Left ventricle myocardium inferior (tissue), 1 donor: ENCODE data around the gene APOC4. TPM values are rescaled to one million over a fixed set of nuclear protein-coding genes. Genes with fewer than 3 reads are reported as not detected.

ENCODE experiments used
- DNase-seq: peaks from one replicate; pipeline ENCODE4 v3.0.0-alpha.2; 2020
- H3K27ac ChIP-seq: fragments of 200-600 bp; replicated peaks from 2 replicates; pipeline ENCODE4 v1.8.0; 2021
- H3K27me3 ChIP-seq: fragments of 200-600 bp; 2 replicates; pipeline ENCODE4 v1.8.0; 2021; ENCODE audit warnings: low read depth
- H3K36me3 ChIP-seq: fragments of 200-600 bp; 2 replicates; pipeline ENCODE4 v1.8.0; 2021
- H3K4me1 ChIP-seq: fragments of 200-600 bp; 2 replicates; pipeline ENCODE4 v1.8.0; 2021
- H3K4me3 ChIP-seq: fragments of 200-600 bp; 2 replicates; pipeline ENCODE4 v1.8.0; 2021; ENCODE audit warnings: mild to moderate bottlenecking, moderate library complexity
- H3K9me3 ChIP-seq: fragments of 200-600 bp; replicated peaks from 2 replicates; pipeline ENCODE4 v1.8.0; 2021
- intact Hi-C: fragments of 100-400 bp; cut with micrococcal nuclease; formaldehyde crosslinking; loops from one replicate; pipeline ENCODE4 v1.11.0; 2022
- total RNA-seq: library from RNA; stranded (reverse); fragmentation: NEBNext Ultra II Directional; extraction: Animal tissue kit (Norgen Biotek cat#: 25700); gene quantifications from one replicate; pipeline ENCODE4 v1.2.1, GENCODE V29; 2021
- TF ChIP-seq, protein P1 (sequence below): fragments of 200-600 bp; IDR thresholded peaks from 2 replicates; pipeline ENCODE4 v1.8.0; 2021; ENCODE audit warnings: antibody characterized with exemption, mild to moderate bottlenecking, borderline replicate concordance
- donor health status: DM: no; HTN: yes; CAD: no; lungs with severe emphysema.

APOC4 gene
- total RNA-seq, 1 donor from 2014 or later = not detected

DNA sequence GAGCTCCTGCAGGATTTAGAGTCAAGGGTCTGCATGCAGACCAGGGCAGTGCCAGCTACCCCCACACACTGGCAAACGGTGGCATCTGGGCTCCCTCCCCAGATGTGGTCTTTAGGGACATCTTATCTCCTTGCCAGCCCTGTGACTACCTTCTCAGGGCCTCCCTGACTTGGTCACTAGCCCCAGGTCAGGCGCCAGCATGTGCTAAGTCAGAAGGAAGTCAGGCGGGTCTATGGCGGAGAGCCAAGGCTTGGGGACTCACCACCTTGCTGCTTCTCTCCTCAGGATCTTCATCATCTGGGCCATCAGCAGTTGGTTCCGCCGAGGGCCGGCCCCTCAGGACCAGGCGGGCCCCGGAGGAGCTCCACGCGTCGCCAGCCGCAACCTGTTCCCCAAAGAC is 30.8 kb downstream of the APOC4 start:
- no peak overlapping the region for H3K4me3 ChIP-seq
- H3K27me3 ChIP-seq = no peaks in the 10 kb centered on the region
- TF ChIP-seq, protein P1, sequence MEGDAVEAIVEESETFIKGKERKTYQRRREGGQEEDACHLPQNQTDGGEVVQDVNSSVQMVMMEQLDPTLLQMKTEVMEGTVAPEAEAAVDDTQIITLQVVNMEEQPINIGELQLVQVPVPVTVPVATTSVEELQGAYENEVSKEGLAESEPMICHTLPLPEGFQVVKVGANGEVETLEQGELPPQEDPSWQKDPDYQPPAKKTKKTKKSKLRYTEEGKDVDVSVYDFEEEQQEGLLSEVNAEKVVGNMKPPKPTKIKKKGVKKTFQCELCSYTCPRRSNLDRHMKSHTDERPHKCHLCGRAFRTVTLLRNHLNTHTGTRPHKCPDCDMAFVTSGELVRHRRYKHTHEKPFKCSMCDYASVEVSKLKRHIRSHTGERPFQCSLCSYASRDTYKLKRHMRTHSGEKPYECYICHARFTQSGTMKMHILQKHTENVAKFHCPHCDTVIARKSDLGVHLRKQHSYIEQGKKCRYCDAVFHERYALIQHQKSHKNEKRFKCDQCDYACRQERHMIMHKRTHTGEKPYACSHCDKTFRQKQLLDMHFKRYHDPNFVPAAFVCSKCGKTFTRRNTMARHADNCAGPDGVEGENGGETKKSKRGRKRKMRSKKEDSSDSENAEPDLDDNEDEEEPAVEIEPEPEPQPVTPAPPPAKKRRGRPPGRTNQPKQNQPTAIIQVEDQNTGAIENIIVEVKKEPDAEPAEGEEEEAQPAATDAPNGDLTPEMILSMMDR = no peak
- no peak for DNase-seq
- intact Hi-C loops = no loop called here
- peaks cover 70% of the 10 kb centered on the region for H3K36me3 ChIP-seq
- no peak overlapping the region for H3K27ac ChIP-seq
- no peaks in the 10 kb centered on the region for H3K9me3 ChIP-seq
- no peaks in the 10 kb centered on the region for H3K4me1 ChIP-seq

DNA sequence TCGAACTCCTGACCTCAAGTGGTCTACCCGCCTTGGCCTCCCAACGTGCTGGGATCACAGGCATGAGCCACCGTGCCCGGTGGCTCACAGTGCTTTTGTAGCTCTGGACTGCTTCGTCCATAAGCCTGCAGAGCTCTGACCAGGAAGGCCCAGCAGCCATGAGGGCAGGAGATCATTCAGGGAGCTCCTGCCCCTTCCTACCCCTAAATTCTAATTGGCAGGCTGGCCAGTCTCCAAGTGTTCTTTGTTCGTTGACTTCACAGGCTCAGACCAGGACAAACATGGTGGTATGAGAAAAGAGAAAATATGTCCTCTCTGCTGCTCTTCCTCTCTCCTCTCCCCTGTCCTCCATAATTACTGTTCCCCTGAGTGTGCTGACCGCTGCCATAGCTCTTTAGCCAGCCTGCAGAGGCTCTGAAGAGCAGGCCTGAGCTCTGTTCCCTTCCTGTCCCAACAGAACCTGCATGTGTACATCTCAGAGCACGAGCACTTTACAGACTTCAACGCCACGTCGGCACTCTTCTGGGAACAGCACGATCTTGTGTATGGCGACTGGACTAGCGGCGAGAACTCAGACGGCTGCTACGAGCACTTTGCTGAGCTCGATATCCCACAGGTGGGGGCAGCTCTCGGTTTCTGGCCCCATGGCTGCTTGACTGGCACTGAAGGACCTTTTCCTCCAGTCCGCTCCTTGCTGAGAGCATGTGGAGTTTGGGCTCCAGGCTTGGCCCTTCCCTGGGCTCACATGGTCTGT is 32.1 kb downstream of the APOC4 start:
- no peaks in the 10 kb centered on the region for H3K4me1 ChIP-seq
- H3K27ac ChIP-seq = no peak overlapping the region
- DNase-seq = no peak
- peaks cover 70% of the 10 kb centered on the region for H3K36me3 ChIP-seq
- H3K9me3 ChIP-seq = no peaks in the 10 kb centered on the region
- intact Hi-C loops = no loop called here
- TF ChIP-seq, protein P1 = no peak
- H3K4me3 ChIP-seq = no peak overlapping the region
- no peaks in the 10 kb centered on the region for H3K27me3 ChIP-seq

DNA sequence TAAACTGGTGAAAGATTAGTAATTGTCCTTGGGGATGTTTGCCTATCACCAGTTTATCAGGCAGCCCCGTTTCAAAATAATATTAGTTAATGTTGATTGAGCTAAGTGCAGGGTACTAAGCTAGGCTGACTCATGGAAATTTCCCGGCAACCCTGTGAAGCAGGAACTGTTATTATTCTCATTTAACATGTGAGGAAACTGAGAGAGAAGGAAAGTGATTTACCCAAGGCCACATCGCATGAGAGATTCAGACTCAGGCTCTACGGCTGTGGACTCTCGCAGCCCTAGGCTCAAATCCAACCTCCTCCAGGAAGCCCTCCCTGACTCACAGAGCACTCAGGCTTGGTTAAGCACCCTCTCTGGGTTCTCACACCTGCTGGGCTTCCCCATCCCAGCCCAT is 32.8 kb downstream of the APOC4 start:
- Histone ChIP-seq H3K27ac (no peak overlapping the region), H3K4me3 (no peak overlapping the region), H3K27me3 (no peaks in the 10 kb centered on the region), H3K36me3 (peaks cover 73% of the 10 kb centered on the region), H3K4me1 (no peaks in the 10 kb centered on the region), H3K9me3 (no peaks in the 10 kb centered on the region)
- TF ChIP-seq, protein P1 = no peak
- no peak for DNase-seq
- intact Hi-C loops = no loop called here

DNA sequence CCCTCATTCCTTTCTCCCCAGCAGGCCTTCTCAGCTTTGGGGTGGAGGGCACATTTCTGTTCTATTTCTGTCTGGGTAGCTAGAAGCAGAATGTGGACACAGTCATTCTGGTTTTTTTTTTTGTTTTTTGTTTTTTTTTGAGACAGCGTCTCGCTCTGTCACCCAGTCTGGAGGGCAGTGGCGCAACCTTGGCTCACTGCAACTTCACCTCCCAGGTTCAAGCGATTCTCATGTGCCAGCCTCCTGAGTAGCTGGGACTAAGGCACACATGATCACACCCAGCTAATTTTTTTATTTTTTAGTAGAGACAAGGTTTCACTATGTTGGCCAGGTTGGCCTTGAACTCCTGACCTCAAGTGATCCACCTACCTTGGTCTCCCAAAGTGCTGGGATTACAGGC is 33.4 kb downstream of the APOC4 start:
- H3K27ac ChIP-seq = no peak overlapping the region
- H3K36me3 ChIP-seq = peaks cover 79% of the 10 kb centered on the region
- intact Hi-C loops = no loop called here
- TF ChIP-seq, protein P1 = no peak
- H3K4me1 ChIP-seq = no peaks in the 10 kb centered on the region
- H3K9me3 ChIP-seq = no peaks in the 10 kb centered on the region
- no peak overlapping the region for H3K4me3 ChIP-seq
- H3K27me3 ChIP-seq = no peaks in the 10 kb centered on the region
- DNase-seq = no peak

DNA sequence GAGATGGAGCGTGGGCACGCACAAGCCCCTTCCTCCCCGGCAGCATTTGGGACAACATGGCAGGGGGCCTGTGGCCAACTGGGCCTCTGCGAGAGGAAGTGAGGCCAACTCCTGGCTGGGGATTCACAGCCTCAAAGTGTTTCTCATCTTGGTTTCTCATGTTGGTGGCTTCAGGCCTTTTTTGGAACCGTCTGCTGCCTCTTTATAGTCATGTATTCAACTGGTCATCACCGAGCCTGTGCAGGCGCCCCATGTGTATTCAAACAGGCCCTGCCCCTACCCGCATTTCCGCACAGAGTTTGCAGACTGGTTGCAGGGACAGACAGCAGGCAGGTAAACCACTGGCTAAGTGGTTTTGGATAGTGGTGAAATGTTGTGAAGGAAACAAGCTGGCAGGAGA is 42.0 kb downstream of the APOC4 start:
- TF ChIP-seq, protein P1 = no peak
- no peak overlapping the region for H3K4me3 ChIP-seq
- H3K27me3 ChIP-seq = no peaks in the 10 kb centered on the region
- H3K9me3 ChIP-seq = no peaks in the 10 kb centered on the region
- no peaks in the 10 kb centered on the region for H3K4me1 ChIP-seq
- peaks cover 96% of the 10 kb centered on the region for H3K36me3 ChIP-seq
- DNase-seq = no peak
- intact Hi-C loops = no loop called here
- no peak overlapping the region for H3K27ac ChIP-seq
